H1 (cell line): Measurements from ENCODE around the gene RGR. TPM values are rescaled to one million over a fixed set of nuclear protein-coding genes. Genes with fewer than 3 reads are reported as not detected.

Source experiments
- polyA plus RNA-seq, 7 experiments: library from polyadenylated mRNA; depleted of rRNA in 3 of 7; stranded (reverse) in 5 of 7; unstranded in 2 of 7; fragments of >200 nt in 5 of 7; fragments of 200-250 nt in 2 of 7; gene quantifications; 1 replicate in 5 of 7; 2 replicates in 1 of 7; 4 replicates in 1 of 7; pipeline versions ENCODE4 v1.2.1 to v1.2.3, GENCODE V29; 2011 to 2013; ENCODE audit warnings: missing spikeins in 2 of 7, mixed read lengths in 2 of 7
- total RNA-seq: library from RNA; stranded (reverse); fragmentation: NEBNext Ultra II Directional; extraction: Animal tissue kit (Norgen Biotek cat#: 25700); gene quantifications from 2 replicates; pipeline ENCODE4 v1.2.1, GENCODE V29; 2021
- TF ChIP-seq, protein P1 (sequence below): fragments of 300-600 bp; sonication (generic); IDR thresholded peaks from 2 replicates; pipeline ENCODE4 v1.7.1; 2012; ENCODE audit warnings: low read length, moderate library complexity, mild to moderate bottlenecking, inconsistent platforms; ENCODE audit not compliant: insufficient replicate concordance

The RGR gene
- total and polyA plus RNA-seq, 2 of the 8 experiments (the other 6 are each of a cell fraction or from before 2014, with no cell fraction given): not detected

- TF ChIP-seq, protein P1, sequence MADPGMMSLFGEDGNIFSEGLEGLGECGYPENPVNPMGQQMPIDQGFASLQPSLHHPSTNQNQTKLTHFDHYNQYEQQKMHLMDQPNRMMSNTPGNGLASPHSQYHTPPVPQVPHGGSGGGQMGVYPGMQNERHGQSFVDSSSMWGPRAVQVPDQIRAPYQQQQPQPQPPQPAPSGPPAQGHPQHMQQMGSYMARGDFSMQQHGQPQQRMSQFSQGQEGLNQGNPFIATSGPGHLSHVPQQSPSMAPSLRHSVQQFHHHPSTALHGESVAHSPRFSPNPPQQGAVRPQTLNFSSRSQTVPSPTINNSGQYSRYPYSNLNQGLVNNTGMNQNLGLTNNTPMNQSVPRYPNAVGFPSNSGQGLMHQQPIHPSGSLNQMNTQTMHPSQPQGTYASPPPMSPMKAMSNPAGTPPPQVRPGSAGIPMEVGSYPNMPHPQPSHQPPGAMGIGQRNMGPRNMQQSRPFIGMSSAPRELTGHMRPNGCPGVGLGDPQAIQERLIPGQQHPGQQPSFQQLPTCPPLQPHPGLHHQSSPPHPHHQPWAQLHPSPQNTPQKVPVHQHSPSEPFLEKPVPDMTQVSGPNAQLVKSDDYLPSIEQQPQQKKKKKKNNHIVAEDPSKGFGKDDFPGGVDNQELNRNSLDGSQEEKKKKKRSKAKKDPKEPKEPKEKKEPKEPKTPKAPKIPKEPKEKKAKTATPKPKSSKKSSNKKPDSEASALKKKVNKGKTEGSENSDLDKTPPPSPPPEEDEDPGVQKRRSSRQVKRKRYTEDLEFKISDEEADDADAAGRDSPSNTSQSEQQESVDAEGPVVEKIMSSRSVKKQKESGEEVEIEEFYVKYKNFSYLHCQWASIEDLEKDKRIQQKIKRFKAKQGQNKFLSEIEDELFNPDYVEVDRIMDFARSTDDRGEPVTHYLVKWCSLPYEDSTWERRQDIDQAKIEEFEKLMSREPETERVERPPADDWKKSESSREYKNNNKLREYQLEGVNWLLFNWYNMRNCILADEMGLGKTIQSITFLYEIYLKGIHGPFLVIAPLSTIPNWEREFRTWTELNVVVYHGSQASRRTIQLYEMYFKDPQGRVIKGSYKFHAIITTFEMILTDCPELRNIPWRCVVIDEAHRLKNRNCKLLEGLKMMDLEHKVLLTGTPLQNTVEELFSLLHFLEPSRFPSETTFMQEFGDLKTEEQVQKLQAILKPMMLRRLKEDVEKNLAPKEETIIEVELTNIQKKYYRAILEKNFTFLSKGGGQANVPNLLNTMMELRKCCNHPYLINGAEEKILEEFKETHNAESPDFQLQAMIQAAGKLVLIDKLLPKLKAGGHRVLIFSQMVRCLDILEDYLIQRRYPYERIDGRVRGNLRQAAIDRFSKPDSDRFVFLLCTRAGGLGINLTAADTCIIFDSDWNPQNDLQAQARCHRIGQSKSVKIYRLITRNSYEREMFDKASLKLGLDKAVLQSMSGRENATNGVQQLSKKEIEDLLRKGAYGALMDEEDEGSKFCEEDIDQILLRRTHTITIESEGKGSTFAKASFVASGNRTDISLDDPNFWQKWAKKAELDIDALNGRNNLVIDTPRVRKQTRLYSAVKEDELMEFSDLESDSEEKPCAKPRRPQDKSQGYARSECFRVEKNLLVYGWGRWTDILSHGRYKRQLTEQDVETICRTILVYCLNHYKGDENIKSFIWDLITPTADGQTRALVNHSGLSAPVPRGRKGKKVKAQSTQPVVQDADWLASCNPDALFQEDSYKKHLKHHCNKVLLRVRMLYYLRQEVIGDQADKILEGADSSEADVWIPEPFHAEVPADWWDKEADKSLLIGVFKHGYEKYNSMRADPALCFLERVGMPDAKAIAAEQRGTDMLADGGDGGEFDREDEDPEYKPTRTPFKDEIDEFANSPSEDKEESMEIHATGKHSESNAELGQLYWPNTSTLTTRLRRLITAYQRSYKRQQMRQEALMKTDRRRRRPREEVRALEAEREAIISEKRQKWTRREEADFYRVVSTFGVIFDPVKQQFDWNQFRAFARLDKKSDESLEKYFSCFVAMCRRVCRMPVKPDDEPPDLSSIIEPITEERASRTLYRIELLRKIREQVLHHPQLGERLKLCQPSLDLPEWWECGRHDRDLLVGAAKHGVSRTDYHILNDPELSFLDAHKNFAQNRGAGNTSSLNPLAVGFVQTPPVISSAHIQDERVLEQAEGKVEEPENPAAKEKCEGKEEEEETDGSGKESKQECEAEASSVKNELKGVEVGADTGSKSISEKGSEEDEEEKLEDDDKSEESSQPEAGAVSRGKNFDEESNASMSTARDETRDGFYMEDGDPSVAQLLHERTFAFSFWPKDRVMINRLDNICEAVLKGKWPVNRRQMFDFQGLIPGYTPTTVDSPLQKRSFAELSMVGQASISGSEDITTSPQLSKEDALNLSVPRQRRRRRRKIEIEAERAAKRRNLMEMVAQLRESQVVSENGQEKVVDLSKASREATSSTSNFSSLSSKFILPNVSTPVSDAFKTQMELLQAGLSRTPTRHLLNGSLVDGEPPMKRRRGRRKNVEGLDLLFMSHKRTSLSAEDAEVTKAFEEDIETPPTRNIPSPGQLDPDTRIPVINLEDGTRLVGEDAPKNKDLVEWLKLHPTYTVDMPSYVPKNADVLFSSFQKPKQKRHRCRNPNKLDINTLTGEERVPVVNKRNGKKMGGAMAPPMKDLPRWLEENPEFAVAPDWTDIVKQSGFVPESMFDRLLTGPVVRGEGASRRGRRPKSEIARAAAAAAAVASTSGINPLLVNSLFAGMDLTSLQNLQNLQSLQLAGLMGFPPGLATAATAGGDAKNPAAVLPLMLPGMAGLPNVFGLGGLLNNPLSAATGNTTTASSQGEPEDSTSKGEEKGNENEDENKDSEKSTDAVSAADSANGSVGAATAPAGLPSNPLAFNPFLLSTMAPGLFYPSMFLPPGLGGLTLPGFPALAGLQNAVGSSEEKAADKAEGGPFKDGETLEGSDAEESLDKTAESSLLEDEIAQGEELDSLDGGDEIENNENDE: no peak
Observed at GRCh38 chr10:84214046-84214572, 30.7 kb upstream of the RGR start (continued).
